SH-SY5Y (cell line): ENCODE data around the gene TPX2.

Experiments
- GATA2 ChIP-seq: IDR thresholded peaks from 2 replicates; pipeline ENCODE4 v1.6.1; 2011; ENCODE audit warnings: mild to moderate bottlenecking, low read depth, low read length
- GATA3 ChIP-seq: IDR thresholded peaks from 2 replicates; pipeline ENCODE4 v1.6.1; 2011; ENCODE audit warnings: low read depth, mild to moderate bottlenecking, low read length, moderate library complexity

- TF ChIP-seq GATA3 (no peak), GATA2 (no peak; the same call in 1 of the 2 replicates)
These were observed 15.6 kb upstream of the TPX2 start for GRCh38 chr20:31723319-31724078.
